Measurements from ENCODE around the gene TNS3.
A peak's percentile ranks its signal among the peaks of the same experiment; 100 is the strongest.

TNS3 gene

GRCh38 chr7:47318395-47319182, 263.3 kb downstream of the TNS3 start:
- Histone ChIP-seq H3K9ac (ENCODE audit: low read length) (no peak overlapping the region), H4K8ac (ENCODE audit: low read length) (peak overlapping the region; percentile 64), H3K79me1 (replicated peaks; ENCODE audit: low read length, poor library complexity, severe bottlenecking) (peaks cover 23% of the 10 kb centered on the region), H3K4ac (ENCODE audit: low read depth in 1 of 2, low read length in 2 of 2) (peak overlapping the region in 1 of 2 experiments; percentile 16), H2AK5ac (ENCODE audit: low read length, severe bottlenecking) (no peak overlapping the region), H2BK15ac (ENCODE audit: low read depth, poor library complexity, severe bottlenecking) (no peak overlapping the region), H3K27me3 (ENCODE audit: control insufficient read depth in 1 of 2, insufficient read depth in 1 of 2, low read length in 2 of 2) (no peaks in the 10 kb centered on the region), H3K14ac (ENCODE audit: low read length in 2 of 2) (no peak overlapping the region), H3K27ac (ENCODE audit: low read length, poor library complexity, severe bottlenecking) (no peak overlapping the region), H3K4me2 (ENCODE audit: low read length, poor library complexity, severe bottlenecking) (no peak overlapping the region), H3K4me1 (ENCODE audit: control insufficient read depth, insufficient read depth, low read depth, low read length) (peaks cover 16% of the 10 kb centered on the region), H2BK5ac (ENCODE audit: low read depth, low read length, poor library complexity, severe bottlenecking) (no peak overlapping the region), H3K36me3 (ENCODE audit: control insufficient read depth in 1 of 2, insufficient read depth in 2 of 2, low read depth in 1 of 2, low read length in 2 of 2) (peaks cover 4 to 47% of the 10 kb centered on the region in 2 experiments), H2AFZ (ENCODE audit: low read depth, low read length) (no peak overlapping the region), H3K18ac (ENCODE audit: low read depth in 1 of 2, low read length in 2 of 2) (peak overlapping the region; percentile 24 to 58), H3K23ac (ENCODE audit: low read length in 2 of 2) (no peak overlapping the region), H2BK12ac (ENCODE audit: low read length in 2 of 2) (no peak overlapping the region), H3K9me3 (ENCODE audit: control insufficient read depth, low read length) (peaks cover 8% of the 10 kb centered on the region), H2BK120ac (ENCODE audit: low read depth, low read length) (no peak overlapping the region), H3K4me3 (ENCODE audit: insufficient read depth in 1 of 2, low read depth in 1 of 2, low read length in 2 of 2) (no peak overlapping the region), H4K91ac (ENCODE audit: low read length) (no peak overlapping the region)
- no peak for DNase-seq
- 87% methylated on average over 9 of the region's 9 CpGs for WGBS

DNA sequence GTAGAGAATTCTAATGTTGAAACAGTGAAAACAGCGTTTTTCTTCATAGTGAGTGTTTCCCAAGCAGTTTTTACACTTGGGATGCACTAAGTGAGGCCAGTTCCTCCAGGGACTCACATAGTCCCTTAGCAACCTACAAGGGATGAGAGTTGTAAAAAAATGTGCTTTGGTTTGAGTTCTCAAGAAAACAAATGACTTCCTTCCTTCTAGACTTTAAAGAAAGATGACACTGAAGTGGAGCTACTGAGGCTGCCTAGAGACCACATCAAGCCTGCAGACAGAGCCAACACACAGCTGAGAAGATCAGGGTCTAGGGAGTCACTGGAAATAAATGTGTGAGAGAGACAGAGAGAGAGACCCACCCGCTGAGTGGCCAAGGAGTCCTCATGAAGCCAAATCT, 264.4 kb downstream of the TNS3 start:
- Histone ChIP-seq H3K4me2 (ENCODE audit: low read length, poor library complexity, severe bottlenecking) (no peak overlapping the region), H3K27ac (ENCODE audit: low read length, poor library complexity, severe bottlenecking) (no peak overlapping the region), H3K79me1 (replicated peaks; ENCODE audit: low read length, poor library complexity, severe bottlenecking) (peaks cover 24% of the 10 kb centered on the region), H2BK5ac (ENCODE audit: low read depth, low read length, poor library complexity, severe bottlenecking) (no peak overlapping the region), H4K91ac (ENCODE audit: low read length) (no peak overlapping the region), H2AK5ac (ENCODE audit: low read length, severe bottlenecking) (no peak overlapping the region), H3K4me1 (ENCODE audit: control insufficient read depth, insufficient read depth, low read depth, low read length) (peaks cover 14% of the 10 kb centered on the region), H3K36me3 (ENCODE audit: control insufficient read depth in 1 of 2, insufficient read depth in 2 of 2, low read depth in 1 of 2, low read length in 2 of 2) (peaks cover 4 to 48% of the 10 kb centered on the region in 2 experiments), H3K9ac (ENCODE audit: low read length) (no peak overlapping the region), H3K9me3 (ENCODE audit: control insufficient read depth, low read length) (peaks cover 8% of the 10 kb centered on the region), H2BK15ac (ENCODE audit: low read depth, poor library complexity, severe bottlenecking) (no peak overlapping the region), H3K4me3 (ENCODE audit: insufficient read depth in 1 of 2, low read depth in 1 of 2, low read length in 2 of 2) (no peak overlapping the region), H4K8ac (ENCODE audit: low read length) (no peak overlapping the region), H3K18ac (ENCODE audit: low read depth in 1 of 2, low read length in 2 of 2) (peak overlapping the region in 1 of 2 experiments; percentile 93), H3K27me3 (ENCODE audit: control insufficient read depth in 1 of 2, insufficient read depth in 1 of 2, low read length in 2 of 2) (no peaks in the 10 kb centered on the region), H2BK120ac (ENCODE audit: low read depth, low read length) (no peak overlapping the region), H3K4ac (ENCODE audit: low read depth in 1 of 2, low read length in 2 of 2) (no peak overlapping the region), H2AFZ (ENCODE audit: low read depth, low read length) (no peak overlapping the region), H2BK12ac (ENCODE audit: low read length in 2 of 2) (peak overlapping the region in 1 of 2 experiments; percentile 15), H3K14ac (ENCODE audit: low read length in 2 of 2) (no peak overlapping the region), H3K23ac (ENCODE audit: low read length in 2 of 2) (no peak overlapping the region)
- peak; percentile 67 for DNase-seq
- WGBS, result 44% methylated on average over 2 of the region's 2 CpGs

- 29% methylated on average over 29 of the region's 29 CpGs for WGBS
- H2BK5ac ChIP-seq (ENCODE audit: low read depth, low read length, poor library complexity, severe bottlenecking), result no peak overlapping the region
- peak overlapping the region; percentile 45 for H3K9ac ChIP-seq (ENCODE audit: low read length)
- peak overlapping the region in 1 of 2 experiments; percentile 91 for H3K14ac ChIP-seq (ENCODE audit: low read length in 2 of 2)
- H2BK12ac ChIP-seq (ENCODE audit: low read length in 2 of 2), result peak overlapping the region; percentile 46 to 90
- DNase-seq, result peak; percentile 96
- H3K23ac ChIP-seq (ENCODE audit: low read length in 2 of 2), result peak overlapping the region in 1 of 2 experiments; percentile 77
- H2AK5ac ChIP-seq (ENCODE audit: low read length, severe bottlenecking), result no peak overlapping the region
- H2AFZ ChIP-seq (ENCODE audit: low read depth, low read length), result no peak overlapping the region
- peak overlapping the region; percentile 94 for H4K91ac ChIP-seq (ENCODE audit: low read length)
- peak overlapping the region; percentile 87 for H4K8ac ChIP-seq (ENCODE audit: low read length)
- peak overlapping the region; percentile 47 for H3K27ac ChIP-seq (ENCODE audit: low read length, poor library complexity, severe bottlenecking)
- H3K36me3 ChIP-seq (ENCODE audit: control insufficient read depth in 1 of 2, insufficient read depth in 2 of 2, low read depth in 1 of 2, low read length in 2 of 2), result peaks cover 0 to 37% of the 10 kb centered on the region in 2 experiments
- peak overlapping the region in 1 of 2 experiments; percentile 37 for H3K4me3 ChIP-seq (ENCODE audit: insufficient read depth in 1 of 2, low read depth in 1 of 2, low read length in 2 of 2)
- H3K18ac ChIP-seq (ENCODE audit: low read depth in 1 of 2, low read length in 2 of 2), result peak overlapping the region; percentile 93 to 98
- H3K4ac ChIP-seq (ENCODE audit: low read depth in 1 of 2, low read length in 2 of 2), result peak overlapping the region; percentile 61 to 96
- H2BK120ac ChIP-seq (ENCODE audit: low read depth, low read length), result peak overlapping the region; percentile 39
- H3K4me1 ChIP-seq (ENCODE audit: control insufficient read depth, insufficient read depth, low read depth, low read length), result peaks cover 14% of the 10 kb centered on the region
- peak overlapping the region; percentile 15 for H2BK15ac ChIP-seq (ENCODE audit: low read depth, poor library complexity, severe bottlenecking)
- H3K27me3 ChIP-seq (ENCODE audit: control insufficient read depth in 1 of 2, insufficient read depth in 1 of 2, low read length in 2 of 2), result no peaks in the 10 kb centered on the region
- peak overlapping the region; percentile 56 for H3K4me2 ChIP-seq (ENCODE audit: low read length, poor library complexity, severe bottlenecking)
- H3K9me3 ChIP-seq (ENCODE audit: control insufficient read depth, low read length), result peaks cover 3% of the 10 kb centered on the region
- peaks cover 25% of the 10 kb centered on the region for H3K79me1 ChIP-seq (replicated peaks; ENCODE audit: low read length, poor library complexity, severe bottlenecking)
Measured at GRCh38 chr7:47314728-47315607, 266.9 kb downstream of the TNS3 start.

DNA sequence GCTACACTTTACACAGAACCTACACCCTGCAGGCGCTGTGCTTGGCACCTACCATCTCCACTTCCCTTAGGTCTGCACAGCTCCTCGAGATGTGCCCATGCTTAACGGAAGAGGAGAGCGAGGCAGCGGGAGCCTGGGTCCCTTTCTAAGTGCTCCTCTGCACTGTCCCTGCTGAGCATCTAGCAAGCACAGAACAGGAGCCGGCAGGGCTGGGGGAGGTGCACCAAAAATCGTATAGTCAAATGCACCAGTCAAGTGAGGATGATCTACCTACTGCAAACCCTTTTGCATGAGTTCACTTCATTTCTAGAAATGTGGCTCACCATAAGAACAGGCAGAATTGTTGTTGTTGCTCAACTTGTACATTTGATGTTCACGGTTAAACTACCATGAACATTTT, 267.7 kb downstream of the TNS3 start:
- peaks cover 3% of the 10 kb centered on the region for H3K9me3 ChIP-seq (ENCODE audit: control insufficient read depth, low read length)
- peak overlapping the region; percentile 8 for H4K91ac ChIP-seq (ENCODE audit: low read length)
- no peak overlapping the region for H2BK15ac ChIP-seq (ENCODE audit: low read depth, poor library complexity, severe bottlenecking)
- no peak overlapping the region for H2BK120ac ChIP-seq (ENCODE audit: low read depth, low read length)
- no peak overlapping the region for H3K4me2 ChIP-seq (ENCODE audit: low read length, poor library complexity, severe bottlenecking)
- no peak overlapping the region for H2BK5ac ChIP-seq (ENCODE audit: low read depth, low read length, poor library complexity, severe bottlenecking)
- H3K23ac ChIP-seq (ENCODE audit: low read length in 2 of 2), result no peak overlapping the region
- no peak overlapping the region for H2AK5ac ChIP-seq (ENCODE audit: low read length, severe bottlenecking)
- peak overlapping the region; percentile 46 to 75 for H2BK12ac ChIP-seq (ENCODE audit: low read length in 2 of 2)
- H3K18ac ChIP-seq (ENCODE audit: low read depth in 1 of 2, low read length in 2 of 2), result peak overlapping the region; percentile 93 to 98
- DNase-seq, result no peak
- peaks cover 22% of the 10 kb centered on the region for H3K79me1 ChIP-seq (replicated peaks; ENCODE audit: low read length, poor library complexity, severe bottlenecking)
- H3K4ac ChIP-seq (ENCODE audit: low read depth in 1 of 2, low read length in 2 of 2), result peak overlapping the region in 1 of 2 experiments; percentile 3
- H4K8ac ChIP-seq (ENCODE audit: low read length), result peak overlapping the region; percentile 49
- peaks cover 0 to 33% of the 10 kb centered on the region in 2 experiments for H3K36me3 ChIP-seq (ENCODE audit: control insufficient read depth in 1 of 2, insufficient read depth in 2 of 2, low read depth in 1 of 2, low read length in 2 of 2)
- H2AFZ ChIP-seq (ENCODE audit: low read depth, low read length), result no peak overlapping the region
- H3K14ac ChIP-seq (ENCODE audit: low read length in 2 of 2), result peak overlapping the region in 1 of 2 experiments; percentile 50
- WGBS, result 72% methylated on average over 8 of the region's 8 CpGs
- no peak overlapping the region for H3K27ac ChIP-seq (ENCODE audit: low read length, poor library complexity, severe bottlenecking)
- no peak overlapping the region for H3K4me3 ChIP-seq (ENCODE audit: insufficient read depth in 1 of 2, low read depth in 1 of 2, low read length in 2 of 2)
- H3K27me3 ChIP-seq (ENCODE audit: control insufficient read depth in 1 of 2, insufficient read depth in 1 of 2, low read length in 2 of 2), result no peaks in the 10 kb centered on the region
- H3K4me1 ChIP-seq (ENCODE audit: control insufficient read depth, insufficient read depth, low read depth, low read length), result peaks cover 14% of the 10 kb centered on the region
- H3K9ac ChIP-seq (ENCODE audit: low read length), result no peak overlapping the region

Measured in mesenchymal stem cell (in vitro differentiated cells and primary cell).